WTC11 (cell line): ENCODE data around the gene USH2A.

Experiments used
- ARID4B ChIP-seq: sonication (generic); formaldehyde crosslinking; IDR thresholded peaks from 2 replicates; pipeline ENCODE4 v1.8.0; 2023; ENCODE audit warnings: missing genetic modification reagents, mild to moderate bottlenecking, borderline replicate concordance
- CREB1 ChIP-seq: sonication (generic); formaldehyde crosslinking; IDR thresholded peaks from 2 replicates; pipeline ENCODE4 v1.8.0; 2023; ENCODE audit warnings: mild to moderate bottlenecking, missing genetic modification reagents
- HMGA2 ChIP-seq: fragments of 250-450 bp; sonication (Bioruptor Pico); IDR thresholded peaks from 2 replicates; pipeline ENCODE4 v1.4.0; 2021; ENCODE audit warnings: mild to moderate bottlenecking, moderate library complexity
- KAT7 ChIP-seq: sonication (generic); formaldehyde crosslinking; IDR thresholded peaks from 2 replicates; pipeline ENCODE4 v1.8.1; 2023; ENCODE audit warnings: missing genetic modification reagents, mild to moderate bottlenecking, borderline replicate concordance
- MXD4 ChIP-seq: fragments of 250-450 bp; sonication (Bioruptor Pico); IDR thresholded peaks from 2 replicates; pipeline ENCODE4 v1.8.0; 2021; ENCODE audit warnings: mild to moderate bottlenecking, moderate library complexity, borderline replicate concordance
- NR3C1 ChIP-seq: sonication (generic); formaldehyde crosslinking; conservative IDR thresholded peaks from 2 replicates; pipeline ENCODE4 v1.8.1; 2023; ENCODE audit warnings: low read depth, mild to moderate bottlenecking, missing genetic modification reagents
- SMAD3 ChIP-seq: sonication (generic); formaldehyde crosslinking; IDR thresholded peaks from 2 replicates; pipeline ENCODE4 v1.8.0; 2022; ENCODE audit warnings: missing genetic modification reagents, mild to moderate bottlenecking, borderline replicate concordance
- SP1 ChIP-seq: sonication (generic); formaldehyde crosslinking; conservative IDR thresholded peaks from 2 replicates; pipeline ENCODE4 v1.8.1; 2022; ENCODE audit warnings: missing genetic modification reagents
- TEAD1 ChIP-seq: sonication (generic); formaldehyde crosslinking; IDR thresholded peaks from 2 replicates; pipeline ENCODE4 v1.8.0; 2022; ENCODE audit warnings: mild to moderate bottlenecking, missing genetic modification reagents
- ZNF396 ChIP-seq: fragments of 250-450 bp; sonication (Bioruptor Pico); IDR thresholded peaks from 2 replicates; pipeline ENCODE4 v1.8.0; 2021; ENCODE audit warnings: mild to moderate bottlenecking, moderate library complexity, borderline replicate concordance
- TF ChIP-seq, protein P1 (sequence below): fragments of 200-600 bp; IDR thresholded peaks from 2 replicates; pipeline ENCODE4 v1.8.0; 2022; ENCODE audit warnings: antibody characterized with exemption

- TF ChIP-seq CREB1 (CRISPR knock-in tag) (no peak), ZNF396 (CRISPR knock-in tag) (no peak), KAT7 (CRISPR knock-in tag) (no peak), TEAD1 (CRISPR knock-in tag) (no peak), ARID4B (CRISPR knock-in tag) (no peak), HMGA2 (CRISPR knock-in tag) (no peak), NR3C1 (CRISPR knock-in tag) (no peak), SMAD3 (CRISPR knock-in tag) (no peak), SP1 (CRISPR knock-in tag) (no peak), MXD4 (CRISPR knock-in tag) (no peak)
- TF ChIP-seq, protein P1, sequence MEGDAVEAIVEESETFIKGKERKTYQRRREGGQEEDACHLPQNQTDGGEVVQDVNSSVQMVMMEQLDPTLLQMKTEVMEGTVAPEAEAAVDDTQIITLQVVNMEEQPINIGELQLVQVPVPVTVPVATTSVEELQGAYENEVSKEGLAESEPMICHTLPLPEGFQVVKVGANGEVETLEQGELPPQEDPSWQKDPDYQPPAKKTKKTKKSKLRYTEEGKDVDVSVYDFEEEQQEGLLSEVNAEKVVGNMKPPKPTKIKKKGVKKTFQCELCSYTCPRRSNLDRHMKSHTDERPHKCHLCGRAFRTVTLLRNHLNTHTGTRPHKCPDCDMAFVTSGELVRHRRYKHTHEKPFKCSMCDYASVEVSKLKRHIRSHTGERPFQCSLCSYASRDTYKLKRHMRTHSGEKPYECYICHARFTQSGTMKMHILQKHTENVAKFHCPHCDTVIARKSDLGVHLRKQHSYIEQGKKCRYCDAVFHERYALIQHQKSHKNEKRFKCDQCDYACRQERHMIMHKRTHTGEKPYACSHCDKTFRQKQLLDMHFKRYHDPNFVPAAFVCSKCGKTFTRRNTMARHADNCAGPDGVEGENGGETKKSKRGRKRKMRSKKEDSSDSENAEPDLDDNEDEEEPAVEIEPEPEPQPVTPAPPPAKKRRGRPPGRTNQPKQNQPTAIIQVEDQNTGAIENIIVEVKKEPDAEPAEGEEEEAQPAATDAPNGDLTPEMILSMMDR: no peak
Measured at GRCh38 chr1:216144661-216145450, 278.4 kb downstream of the USH2A start.
